Measurements from ENCODE around the gene SUDS3.

Gene SUDS3

GRCh38 chr12:118372541-118373495 lies 3.5 kb upstream of the SUDS3 start, which contains the start of gene TAOK3:
TSS of gene TAOK3 (minus strand) at chr12:118372907. CDS start at chr12:118255567, 117,340 bp downstream.
- Histone ChIP-seq H3K27ac (no peak within 1 kb of the TSS), H3K9me3 (ENCODE audit: low read depth, low read length) (no peaks in the 10 kb centered on the region), H3K4me3 (peak within 1 kb of the TSS; percentile 98), H3K36me3 (ENCODE audit: insufficient read depth, low read length) (no peaks in the 10 kb centered on the region), H3K9ac (ENCODE audit: insufficient read length) (peak within 1 kb of the TSS; percentile 87)
- peak; percentile 73 for DNase-seq (ENCODE audit: low read depth, low spot score)
- TF ChIP-seq POLR2AphosphoS5 (IDR thresholded peaks at IDR 0.05; ENCODE audit: borderline replicate concordance, low read depth, low read length) (peak; percentile 80), EZH2 (IDR thresholded peaks at IDR 0.05) (no peak)

DNA sequence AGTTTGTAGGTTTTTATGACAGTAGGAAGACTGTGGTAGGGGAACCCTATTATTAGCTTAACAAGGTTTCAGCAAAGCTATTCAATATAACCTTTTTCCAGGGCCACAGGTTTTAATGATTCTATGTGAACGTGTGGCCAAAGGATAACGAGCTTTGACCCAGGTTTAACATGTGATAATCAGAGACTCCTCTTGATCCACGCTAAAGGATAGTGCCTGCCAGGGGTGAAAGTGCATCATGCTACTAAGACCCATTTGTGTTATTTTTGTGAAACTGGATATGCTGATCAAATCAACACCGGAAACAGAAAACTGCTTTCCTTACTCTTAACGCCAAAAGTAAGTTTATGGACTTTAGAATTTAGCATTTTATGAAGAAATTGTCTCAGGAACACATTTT lies 2.7 kb upstream of the SUDS3 start:
- H3K9me3 ChIP-seq (ENCODE audit: low read depth, low read length): no peaks in the 10 kb centered on the region
- peak overlapping the region; percentile 98 for H3K4me3 ChIP-seq
- no peaks in the 10 kb centered on the region for H3K36me3 ChIP-seq (ENCODE audit: insufficient read depth, low read length)
- TF ChIP-seq EZH2 (IDR thresholded peaks at IDR 0.05) (no peak), POLR2AphosphoS5 (IDR thresholded peaks at IDR 0.05; ENCODE audit: borderline replicate concordance, low read depth, low read length) (no peak), FOXP2 (optimal IDR thresholded peaks at IDR 0.05; ENCODE audit: control extremely low read depth, extremely low read length, insufficient read depth) (no peak)
- H3K27ac ChIP-seq: no peak overlapping the region
- no peak for DNase-seq (ENCODE audit: low read depth, low spot score)
- peak overlapping the region; percentile 87 for H3K9ac ChIP-seq (ENCODE audit: insufficient read length)

- H3K9ac ChIP-seq (ENCODE audit: insufficient read length): peak overlapping the region; percentile 87
- no peaks in the 10 kb centered on the region for H3K9me3 ChIP-seq (ENCODE audit: low read depth, low read length)
- no peak overlapping the region for H3K4me3 ChIP-seq
- DNase-seq (ENCODE audit: low read depth, low spot score): no peak
- TF ChIP-seq POLR2AphosphoS5 (IDR thresholded peaks at IDR 0.05; ENCODE audit: borderline replicate concordance, low read depth, low read length) (no peak), FOXP2 (optimal IDR thresholded peaks at IDR 0.05; ENCODE audit: control extremely low read depth, extremely low read length, insufficient read depth) (no peak), EZH2 (IDR thresholded peaks at IDR 0.05) (no peak)
- H3K36me3 ChIP-seq (ENCODE audit: insufficient read depth, low read length): peaks cover 1% of the 10 kb centered on the region; the same call in 1 of the 2 replicates
- H3K27ac ChIP-seq: no peak overlapping the region
These were observed 2.1 kb upstream of the SUDS3 start for GRCh38 chr12:118374126-118374725.

DNA sequence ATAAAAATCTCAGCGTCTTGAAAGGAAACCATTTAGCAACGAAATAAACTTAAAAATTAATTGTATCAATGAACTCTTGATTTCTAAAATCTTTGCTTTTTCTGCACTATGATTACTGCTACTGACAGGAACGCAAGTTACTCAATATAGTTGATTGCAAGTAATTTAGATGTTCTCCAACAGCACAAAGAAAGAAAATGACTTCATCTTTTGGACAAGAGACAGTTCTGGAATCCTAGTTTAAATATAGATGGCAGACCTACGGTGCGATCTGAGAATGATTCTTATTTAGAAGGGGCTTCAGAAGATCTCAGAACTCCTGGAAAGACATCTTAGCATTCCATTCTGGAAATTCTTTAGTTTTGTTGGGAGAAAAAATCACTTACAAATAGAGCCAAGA lies 1.4 kb upstream of the SUDS3 start:
- H3K9ac ChIP-seq (ENCODE audit: insufficient read length): no peak overlapping the region
- TF ChIP-seq EZH2 (IDR thresholded peaks at IDR 0.05) (no peak), POLR2AphosphoS5 (IDR thresholded peaks at IDR 0.05; ENCODE audit: borderline replicate concordance, low read depth, low read length) (no peak), FOXP2 (optimal IDR thresholded peaks at IDR 0.05; ENCODE audit: control extremely low read depth, extremely low read length, insufficient read depth) (no peak)
- H3K4me3 ChIP-seq: no peak overlapping the region

GRCh38 chr12:118375348-118375747 lies 1.0 kb upstream of the SUDS3 start:
- Histone ChIP-seq H3K9ac (ENCODE audit: insufficient read length) (no peak overlapping the region), H3K36me3 (ENCODE audit: insufficient read depth, low read length) (peaks cover 13% of the 10 kb centered on the region; the same call in 1 of the 2 replicates), H3K27ac (no peak overlapping the region), H3K9me3 (ENCODE audit: low read depth, low read length) (no peaks in the 10 kb centered on the region), H3K4me3 (peak overlapping the region; percentile 77; the same call in 1 of the 2 replicates)
- TF ChIP-seq POLR2AphosphoS5 (IDR thresholded peaks at IDR 0.05; ENCODE audit: borderline replicate concordance, low read depth, low read length) (no peak), EZH2 (IDR thresholded peaks at IDR 0.05) (no peak), FOXP2 (optimal IDR thresholded peaks at IDR 0.05; ENCODE audit: control extremely low read depth, extremely low read length, insufficient read depth) (no peak)
- no peak for DNase-seq (ENCODE audit: low read depth, low spot score)

More for the DNA sequence above, 1.4 kb upstream of the SUDS3 start:
- no peak overlapping the region for H3K27ac ChIP-seq
- peaks cover 8% of the 10 kb centered on the region; the same call in 1 of the 2 replicates for H3K36me3 ChIP-seq (ENCODE audit: insufficient read depth, low read length)
- no peak for DNase-seq (ENCODE audit: low read depth, low spot score)
- no peaks in the 10 kb centered on the region for H3K9me3 ChIP-seq (ENCODE audit: low read depth, low read length)

DNA sequence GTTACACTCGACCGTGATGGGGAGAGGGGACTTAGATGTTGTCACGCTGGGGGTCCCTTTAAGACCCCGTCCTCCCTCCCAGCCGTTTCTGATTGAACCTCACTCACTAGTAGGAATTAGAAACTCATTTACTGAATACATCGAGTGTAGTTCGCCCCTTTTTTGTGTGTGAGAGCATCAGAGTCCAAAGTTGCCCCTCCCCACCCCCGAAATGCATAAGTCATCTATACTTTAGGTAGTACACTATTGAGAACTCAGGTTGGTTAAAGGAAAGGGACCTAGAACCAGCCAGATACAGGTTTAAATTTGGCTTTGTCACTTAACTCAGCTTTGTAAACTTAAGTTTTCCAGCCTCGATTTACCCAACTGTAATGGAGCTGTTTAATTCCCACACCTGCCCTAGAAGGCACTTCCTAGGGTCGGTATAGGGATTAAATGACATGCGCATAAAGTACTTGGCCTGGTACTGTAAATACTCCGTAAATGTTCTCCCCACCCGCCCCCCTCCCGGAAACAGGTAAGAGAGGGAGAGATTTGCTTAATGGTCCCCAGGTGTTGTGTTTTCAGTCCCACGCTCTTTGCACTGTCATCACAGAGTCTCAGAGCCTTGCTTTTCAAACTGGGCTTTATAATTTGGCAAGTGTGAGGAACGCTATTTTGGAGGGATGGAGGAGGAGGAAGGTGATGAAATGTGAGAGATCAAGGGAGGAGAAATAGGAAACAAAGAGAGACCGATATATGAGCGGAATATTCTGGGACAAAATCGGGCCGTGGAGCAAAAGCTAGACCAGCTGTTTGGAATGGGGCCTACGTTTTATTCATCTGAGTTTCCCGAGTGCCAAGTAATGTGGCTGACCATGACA lies 897 bp downstream of the SUDS3 start:
- no peak for TF ChIP-seq POLR2AphosphoS5 (IDR thresholded peaks at IDR 0.05; ENCODE audit: borderline replicate concordance, low read depth, low read length)
- TF ChIP-seq EZH2 (IDR thresholded peaks at IDR 0.05): no peak
- no peak for TF ChIP-seq FOXP2 (optimal IDR thresholded peaks at IDR 0.05; ENCODE audit: control extremely low read depth, extremely low read length, insufficient read depth)
- H3K4me3 ChIP-seq: peak overlapping the region; percentile 77
- H3K27ac ChIP-seq: no peak overlapping the region; the same call in 1 of the 2 replicates
- H3K9me3 ChIP-seq (ENCODE audit: low read depth, low read length): no peaks in the 10 kb centered on the region
- peaks cover 26% of the 10 kb centered on the region; the same call in 1 of the 2 replicates for H3K36me3 ChIP-seq (ENCODE audit: insufficient read depth, low read length)
- no peak for DNase-seq (ENCODE audit: low read depth, low spot score)
- peak overlapping the region; percentile 87 for H3K9ac ChIP-seq (ENCODE audit: insufficient read length)

GRCh38 chr12:118377884-118378470 lies 1.6 kb downstream of the SUDS3 start:
- peak; percentile 50 for DNase-seq (ENCODE audit: low read depth, low spot score)
- no peak for TF ChIP-seq FOXP2 (optimal IDR thresholded peaks at IDR 0.05; ENCODE audit: control extremely low read depth, extremely low read length, insufficient read depth)
- TF ChIP-seq EZH2 (IDR thresholded peaks at IDR 0.05): no peak
- no peak for TF ChIP-seq POLR2AphosphoS5 (IDR thresholded peaks at IDR 0.05; ENCODE audit: borderline replicate concordance, low read depth, low read length)
- H3K27ac ChIP-seq: no peak overlapping the region; the same call in 1 of the 2 replicates
- H3K9ac ChIP-seq (ENCODE audit: insufficient read length): peak overlapping the region; percentile 87
- H3K36me3 ChIP-seq (ENCODE audit: insufficient read depth, low read length): peaks cover 29% of the 10 kb centered on the region
- H3K9me3 ChIP-seq (ENCODE audit: low read depth, low read length): no peaks in the 10 kb centered on the region
- H3K4me3 ChIP-seq: peak overlapping the region; percentile 77
